Brain microvascular endothelial cell (primary cell): ENCODE results near the gene AP5B1.

Experiments used
- DNase-seq: peaks from one replicate; pipeline ENCODE4 v3.0.0-alpha.2; 2020
- H3K27ac ChIP-seq: fragments of 250-450 bp; sonication (Bioruptor Pico); 2 replicates; pipeline ENCODE4 v1.5.1; 2020; ENCODE audit warnings: mild to moderate bottlenecking, moderate library complexity
- H3K27me3 ChIP-seq: fragments of 250-450 bp; sonication (Bioruptor Pico); replicated peaks from 2 replicates; pipeline ENCODE4 v1.5.1; 2020; ENCODE audit warnings: mild to moderate bottlenecking
- H3K36me3 ChIP-seq: fragments of 250-450 bp; sonication (Bioruptor Pico); replicated peaks from 2 replicates; pipeline ENCODE4 v1.5.1; 2020; ENCODE audit warnings: mild to moderate bottlenecking
- H3K4me3 ChIP-seq: 2 replicates; pipeline ENCODE4 v1.5.1; 2011; ENCODE audit warnings: low read depth, mild to moderate bottlenecking, control low read depth, low read length, moderate library complexity
- in situ Hi-C: cut with HindIII; loops from 2 replicates; pipeline ENCODE4 v1.10.0; 2017; ENCODE audit warnings: low sequenced_read_pairs, low pct_ligation_motif_present
- TF ChIP-seq, protein P1 (sequence below): IDR thresholded peaks from 2 replicates; pipeline ENCODE4 v1.5.1; 2011; ENCODE audit warnings: low read depth, mild to moderate bottlenecking, moderate library complexity, low read length, control low read depth, inconsistent platforms; ENCODE audit errors: missing control alignments

Gene AP5B1

DNA sequence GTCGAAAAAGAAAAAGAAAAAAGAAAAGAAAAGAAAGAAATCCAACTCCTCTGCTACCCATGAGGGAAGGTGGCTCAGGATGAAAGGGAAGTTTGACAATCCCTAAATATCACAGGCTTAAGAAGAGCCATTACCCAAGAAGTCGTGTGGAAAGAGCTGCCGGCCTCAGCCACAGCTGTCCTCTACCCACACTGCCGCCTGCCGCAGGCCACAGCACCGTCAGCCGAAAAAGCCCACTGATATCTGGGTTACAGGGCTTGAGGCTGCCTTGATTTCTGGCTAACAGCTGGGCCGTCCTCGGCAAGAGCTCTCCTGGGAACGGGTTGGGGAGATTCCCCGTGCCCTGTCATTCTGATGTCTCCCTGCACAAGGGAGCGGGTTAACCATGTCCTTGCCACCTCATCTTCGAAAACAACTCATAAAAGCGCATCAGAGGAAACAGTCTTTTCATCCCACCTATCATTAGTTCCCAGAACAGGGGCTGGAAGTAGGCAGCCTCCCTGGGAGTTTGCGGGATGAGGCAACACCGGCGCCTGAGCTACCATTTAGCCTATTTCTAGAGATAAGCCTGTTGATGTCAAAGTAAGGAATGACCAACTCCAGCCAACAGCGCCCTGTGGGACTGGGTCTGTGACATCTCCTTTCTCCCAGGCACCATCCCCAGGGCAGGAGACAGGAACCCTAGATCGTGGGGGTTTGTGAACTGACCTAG lies 31.1 kb upstream of the AP5B1 start:
- TF ChIP-seq, protein P1, sequence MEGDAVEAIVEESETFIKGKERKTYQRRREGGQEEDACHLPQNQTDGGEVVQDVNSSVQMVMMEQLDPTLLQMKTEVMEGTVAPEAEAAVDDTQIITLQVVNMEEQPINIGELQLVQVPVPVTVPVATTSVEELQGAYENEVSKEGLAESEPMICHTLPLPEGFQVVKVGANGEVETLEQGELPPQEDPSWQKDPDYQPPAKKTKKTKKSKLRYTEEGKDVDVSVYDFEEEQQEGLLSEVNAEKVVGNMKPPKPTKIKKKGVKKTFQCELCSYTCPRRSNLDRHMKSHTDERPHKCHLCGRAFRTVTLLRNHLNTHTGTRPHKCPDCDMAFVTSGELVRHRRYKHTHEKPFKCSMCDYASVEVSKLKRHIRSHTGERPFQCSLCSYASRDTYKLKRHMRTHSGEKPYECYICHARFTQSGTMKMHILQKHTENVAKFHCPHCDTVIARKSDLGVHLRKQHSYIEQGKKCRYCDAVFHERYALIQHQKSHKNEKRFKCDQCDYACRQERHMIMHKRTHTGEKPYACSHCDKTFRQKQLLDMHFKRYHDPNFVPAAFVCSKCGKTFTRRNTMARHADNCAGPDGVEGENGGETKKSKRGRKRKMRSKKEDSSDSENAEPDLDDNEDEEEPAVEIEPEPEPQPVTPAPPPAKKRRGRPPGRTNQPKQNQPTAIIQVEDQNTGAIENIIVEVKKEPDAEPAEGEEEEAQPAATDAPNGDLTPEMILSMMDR = no peak
- no peak overlapping the region for H3K27ac ChIP-seq
- peaks cover 6% of the 10 kb centered on the region for H3K27me3 ChIP-seq
- no peak for DNase-seq
- no peaks in the 10 kb centered on the region for H3K36me3 ChIP-seq
- no peak overlapping the region for H3K4me3 ChIP-seq
- in situ Hi-C loops = no loop called here

GRCh38 chr11:65810046-65810868 lies 29.5 kb upstream of the AP5B1 start:
- Histone ChIP-seq H3K27me3 (peaks cover 6% of the 10 kb centered on the region), H3K27ac (no peak overlapping the region), H3K36me3 (no peaks in the 10 kb centered on the region), H3K4me3 (no peak overlapping the region)
- in situ Hi-C loops = no loop called here
- no peak for DNase-seq
- TF ChIP-seq, protein P1 = no peak

GRCh38 chr11:65809496-65809895 lies 28.7 kb upstream of the AP5B1 start:
- no peak overlapping the region for H3K27ac ChIP-seq
- no peak for DNase-seq
- TF ChIP-seq, protein P1 = no peak
- no peak overlapping the region for H3K4me3 ChIP-seq
- peaks cover 7% of the 10 kb centered on the region for H3K27me3 ChIP-seq
- H3K36me3 ChIP-seq = no peaks in the 10 kb centered on the region
- in situ Hi-C loops = no loop called here

DNA sequence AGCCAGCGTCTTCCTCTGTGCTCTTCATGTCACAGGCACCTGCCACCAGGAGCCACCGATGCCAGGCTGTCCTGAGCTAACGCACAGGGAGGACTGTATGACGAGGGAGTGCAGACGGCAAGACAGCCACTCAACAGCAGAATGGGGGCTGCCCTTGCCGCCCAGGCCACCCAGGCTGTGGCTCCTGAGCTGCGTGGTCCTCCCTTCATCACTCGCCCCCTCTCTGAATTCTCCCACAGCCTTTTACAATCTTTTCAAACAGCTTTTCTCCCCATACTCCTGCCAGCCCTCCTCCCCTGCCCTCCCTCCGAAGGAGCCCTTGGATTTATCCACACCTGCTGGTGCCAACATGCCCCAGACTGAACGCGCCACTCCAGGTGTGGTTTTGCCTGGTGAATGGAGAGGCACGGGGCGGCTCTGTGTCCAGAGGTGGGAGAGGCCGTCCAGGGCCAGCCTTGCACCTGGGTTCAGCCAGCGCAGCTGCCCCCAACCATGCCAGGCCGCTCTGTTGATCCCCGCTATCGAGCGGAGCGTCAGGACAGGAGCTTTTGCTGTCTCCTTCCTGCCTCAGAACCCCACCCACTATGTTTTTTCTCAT lies 28.1 kb upstream of the AP5B1 start:
- in situ Hi-C loops = no loop called here
- Histone ChIP-seq H3K27me3 (peaks cover 13% of the 10 kb centered on the region), H3K27ac (no peak overlapping the region), H3K36me3 (no peaks in the 10 kb centered on the region), H3K4me3 (no peak overlapping the region)
- DNase-seq = no peak
- TF ChIP-seq, protein P1 = no peak

- Histone ChIP-seq H3K4me3 (no peak overlapping the region), H3K36me3 (no peaks in the 10 kb centered on the region), H3K27ac (no peak overlapping the region), H3K27me3 (peaks cover 17% of the 10 kb centered on the region)
- in situ Hi-C loops = no loop called here
- DNase-seq = no peak
- TF ChIP-seq, protein P1 = no peak
Measured at GRCh38 chr11:65806979-65807378, 26.2 kb upstream of the AP5B1 start.
